GM12874 (cell line): ENCODE results near the gene GZMM.

ENCODE experiments used
- CTCF ChIP-seq: IDR thresholded peaks from 2 replicates; pipeline ENCODE4 v1.5.1; 2011; ENCODE audit warnings: low read depth, mild to moderate bottlenecking, control low read depth, low read length, moderate library complexity; ENCODE audit not compliant: insufficient read depth

The GZMM gene

GRCh38 chr19:591099-591958, 47.5 kb downstream of the GZMM start:
- TF ChIP-seq CTCF: no peak

- TF ChIP-seq CTCF: no peak
These were observed 48.2 kb downstream of the GZMM start for GRCh38 chr19:592101-592500.

GRCh38 chr19:593055-593454, 49.2 kb downstream of the GZMM start:
- no peak for TF ChIP-seq CTCF

- TF ChIP-seq CTCF: no peak
These were observed 49.7 kb downstream of the GZMM start for GRCh38 chr19:593505-593904.

- TF ChIP-seq CTCF: no peak
These were observed 50.5 kb downstream of the GZMM start for GRCh38 chr19:594265-594870.

- no peak for TF ChIP-seq CTCF
These were observed 51.7 kb downstream of the GZMM start for GRCh38 chr19:595326-596262.

GRCh38 chr19:596263-596655, 52.4 kb downstream of the GZMM start:
- TF ChIP-seq CTCF: no peak
